Muscle layer of duodenum (tissue), 2 donors: ENCODE data around the gene PHLDA2.
A peak's percentile ranks its signal among the peaks of the same experiment; 100 is the strongest.
"Not testable (repeated sequence)": the region's sequence is repeated elsewhere in the genome, so short reads cannot be mapped to it uniquely, and the experiment has no call there.

Experiments used
- H3K27ac ChIP-seq: one replicate; pipeline ENCODE4 v1.7.0; 2013; ENCODE audit warnings: mild to moderate bottlenecking, low read length
- H3K27me3 ChIP-seq: one replicate; pipeline ENCODE4 v1.7.0; 2013; ENCODE audit warnings: low read depth, mild to moderate bottlenecking, control low read depth, low read length
- H3K36me3 ChIP-seq, 2 donors: one replicate each; pipeline ENCODE4 v1.7.0; 2013; ENCODE audit warnings: low read length in 2 of 2, control low read depth in 1 of 2, mild to moderate bottlenecking in 1 of 2; ENCODE audit not compliant: insufficient read depth in 2 of 2, control insufficient read depth in 1 of 2
- H3K4me1 ChIP-seq, 2 donors: one replicate each; pipeline ENCODE4 v1.7.0; 2013; ENCODE audit warnings: low read length in 2 of 2, mild to moderate bottlenecking in 2 of 2, control low read depth in 1 of 2, moderate library complexity in 1 of 2; ENCODE audit not compliant: insufficient read depth in 2 of 2, control insufficient read depth in 1 of 2
- H3K4me3 ChIP-seq, 2 donors: one replicate each; pipeline ENCODE4 v1.7.0; 2013; ENCODE audit warnings: low read length in 2 of 2, low read depth in 1 of 2, mild to moderate bottlenecking in 1 of 2
- H3K9me3 ChIP-seq, 2 donors: one replicate each; pipeline ENCODE4 v1.7.0; 2013; ENCODE audit warnings: low read length in 2 of 2, control low read depth in 1 of 2, mild to moderate bottlenecking in 1 of 2; ENCODE audit not compliant: control insufficient read depth in 1 of 2
- donor health status: healthy.

The PHLDA2 gene

DNA sequence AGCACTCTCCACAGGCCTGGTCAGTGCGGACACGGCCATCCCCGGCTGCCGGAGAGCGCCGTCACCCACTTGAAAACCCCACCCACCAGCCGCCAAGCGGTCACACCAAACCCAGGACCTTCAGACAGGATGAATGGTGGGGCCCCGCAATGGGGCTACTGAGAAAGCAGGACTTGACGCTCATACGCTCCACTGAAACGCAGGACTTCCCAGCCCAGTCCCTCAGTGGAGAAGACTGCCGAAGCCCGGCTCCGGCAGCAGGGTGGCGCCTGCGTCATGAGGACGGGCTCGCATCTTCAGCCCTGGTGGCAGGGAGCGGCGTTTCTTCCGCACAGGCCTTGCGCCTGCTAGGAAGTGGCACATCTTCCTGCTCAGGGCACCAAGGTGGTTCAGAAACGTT, 15.3 kb upstream of the PHLDA2 start:
- peaks cover 29 to 33% of the 10 kb centered on the region in 2 donors for H3K36me3 ChIP-seq
- no peaks in the 10 kb centered on the region for H3K9me3 ChIP-seq
- no peaks in the 10 kb centered on the region for H3K27me3 ChIP-seq
- H3K4me1 ChIP-seq = peaks cover 6 to 25% of the 10 kb centered on the region in 2 donors
- H3K27ac ChIP-seq = peak overlapping the region; percentile 35
- H3K4me3 ChIP-seq = peak overlapping the region in 1 of 2 donors; percentile 55

DNA sequence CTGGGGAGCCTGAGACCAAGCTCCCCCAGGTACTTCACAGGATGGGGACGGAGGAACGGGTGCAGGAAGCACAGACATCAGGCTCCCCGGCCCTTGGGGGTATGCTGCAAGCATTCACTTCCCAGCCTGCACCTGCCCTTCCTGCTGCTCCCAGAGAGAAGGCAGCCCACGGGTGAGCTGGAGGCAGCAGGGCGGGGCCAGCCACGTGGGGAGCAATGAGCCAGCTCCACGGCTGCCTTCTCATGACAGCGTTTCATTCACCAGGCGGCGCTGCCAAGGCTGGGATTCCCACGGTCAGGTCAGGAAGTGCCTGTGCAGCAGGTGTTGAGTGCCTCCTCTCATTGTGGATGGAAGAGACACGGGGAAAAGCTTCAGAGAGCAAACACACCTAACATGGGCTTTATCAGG, 14.5 kb upstream of the PHLDA2 start:
- Histone ChIP-seq H3K27ac (no peak overlapping the region), H3K36me3 (peaks cover 21 to 26% of the 10 kb centered on the region in 2 donors), H3K4me1 (peaks cover 6 to 25% of the 10 kb centered on the region in 2 donors), H3K9me3 (peaks cover 0 to under 1% of the 10 kb centered on the region in 2 donors), H3K4me3 (no peak overlapping the region), H3K27me3 (no peaks in the 10 kb centered on the region)

DNA sequence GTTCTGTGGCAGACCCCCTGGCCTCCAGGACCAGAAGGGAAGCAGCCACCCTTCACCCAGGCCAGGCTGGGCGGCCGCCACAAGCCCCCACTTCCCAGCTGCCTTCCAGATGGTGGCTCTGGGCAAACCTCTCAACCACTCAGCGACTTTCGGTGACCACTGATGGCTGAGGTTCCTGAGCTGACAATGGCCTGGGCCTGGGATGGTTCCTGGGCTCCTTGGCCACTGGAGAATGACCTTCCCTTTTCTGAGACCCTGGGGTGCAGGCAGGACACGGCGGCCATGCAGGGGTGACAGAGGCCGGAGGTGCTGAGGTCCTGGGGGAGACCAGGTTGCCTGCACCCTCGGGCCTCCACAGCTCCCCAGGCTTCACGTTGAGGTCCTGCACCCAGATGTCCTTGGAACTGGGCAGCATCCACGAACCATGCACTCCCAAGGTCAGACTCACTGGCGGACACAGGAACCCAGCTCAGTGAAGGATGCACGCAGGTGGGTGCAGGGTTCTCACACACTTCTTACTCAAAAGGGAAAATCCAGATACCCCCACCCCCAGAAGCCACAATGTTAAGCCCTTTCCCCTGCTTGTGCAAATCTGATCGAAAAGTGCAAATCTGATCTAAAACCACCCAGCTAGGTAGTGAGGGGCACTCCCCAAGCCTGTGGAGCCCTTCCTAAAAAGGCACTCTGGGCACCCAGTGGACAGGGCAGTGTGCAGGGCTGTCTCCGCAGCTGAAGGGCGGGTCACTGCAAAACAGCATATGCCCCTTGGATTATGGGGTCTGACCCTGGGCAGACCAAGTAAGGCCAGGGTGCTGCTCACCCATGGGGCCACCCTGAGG, 13.9 kb upstream of the PHLDA2 start:
- H3K4me1 ChIP-seq = peaks cover 6 to 25% of the 10 kb centered on the region in 2 donors
- peaks cover 0 to 3% of the 10 kb centered on the region in 2 donors for H3K9me3 ChIP-seq
- H3K36me3 ChIP-seq = peaks cover 18 to 19% of the 10 kb centered on the region in 2 donors
- H3K4me3 ChIP-seq = no peak overlapping the region
- no peaks in the 10 kb centered on the region for H3K27me3 ChIP-seq
- no peak overlapping the region for H3K27ac ChIP-seq

DNA sequence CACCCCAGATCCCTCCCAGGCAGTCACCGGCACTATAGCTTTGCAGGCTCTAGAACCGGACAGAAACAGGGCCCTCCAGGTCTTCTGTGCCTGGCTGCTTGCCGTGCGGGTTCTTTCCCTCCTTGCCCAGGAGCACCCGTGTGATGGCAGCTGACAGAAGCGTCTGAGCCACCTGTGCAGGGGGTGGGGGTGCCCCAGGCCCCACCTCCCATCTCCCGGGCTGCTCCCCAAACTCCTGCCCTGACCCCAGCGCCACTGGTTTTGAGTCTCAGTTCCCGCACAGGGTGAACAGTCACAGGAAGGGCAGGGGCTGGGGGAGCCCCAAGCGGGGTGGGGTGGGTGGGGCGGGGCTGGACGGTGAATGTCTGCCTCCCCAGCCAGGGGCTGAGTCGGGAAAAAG, 13.2 kb upstream of the PHLDA2 start:
- Histone ChIP-seq H3K27ac (no peak overlapping the region), H3K4me1 (peaks cover 6 to 25% of the 10 kb centered on the region in 2 donors), H3K9me3 (peaks cover 0 to 7% of the 10 kb centered on the region in 2 donors), H3K27me3 (no peaks in the 10 kb centered on the region), H3K4me3 (no peak overlapping the region), H3K36me3 (peaks cover 12 to 14% of the 10 kb centered on the region in 2 donors)

DNA sequence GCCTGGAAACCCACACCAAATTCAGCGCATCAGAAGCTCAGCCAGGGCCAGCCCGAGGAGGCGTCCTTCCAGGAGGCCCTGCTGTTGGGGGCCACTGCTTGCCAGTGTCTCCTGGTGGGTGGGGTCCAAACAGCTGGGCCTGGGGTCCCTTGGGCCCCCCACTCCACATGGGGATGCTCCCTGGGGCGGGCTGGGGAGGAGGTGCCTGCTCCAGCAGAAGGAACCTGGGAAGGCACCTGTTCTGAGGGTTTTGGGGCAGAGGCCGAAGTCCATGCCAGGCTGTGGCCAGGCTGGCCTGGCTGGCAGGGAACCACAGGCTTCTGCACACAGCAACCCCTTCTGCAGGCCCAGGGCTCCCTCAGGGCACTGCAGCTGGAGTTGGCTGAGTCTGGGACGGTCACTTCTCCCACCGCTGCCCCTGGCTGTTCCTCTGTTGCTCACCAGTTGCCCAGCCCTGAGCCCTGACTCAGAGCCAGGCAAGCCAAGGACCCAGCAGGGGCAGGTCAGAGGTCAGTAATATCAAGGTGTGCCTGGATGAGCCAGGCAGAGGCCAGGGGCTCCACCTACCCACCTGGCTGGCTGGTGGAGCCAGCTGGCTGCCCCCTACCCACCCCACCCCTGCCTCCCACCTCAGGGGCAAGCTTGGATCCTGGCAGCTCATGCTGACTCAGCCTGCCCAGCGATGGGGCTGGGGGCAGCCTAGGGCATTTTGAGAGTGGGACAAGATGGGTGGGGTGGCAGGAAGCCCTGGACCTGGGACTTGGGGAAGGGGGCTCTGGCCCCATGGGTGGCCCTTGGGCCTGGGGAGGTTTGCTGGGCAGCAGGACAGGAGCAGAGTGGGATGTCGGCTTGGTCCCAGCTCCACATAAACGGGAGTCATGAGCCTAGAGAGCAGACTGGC, 12.0 kb upstream of the PHLDA2 start:
- H3K27ac ChIP-seq = no peak overlapping the region
- H3K27me3 ChIP-seq = no peaks in the 10 kb centered on the region
- no peak overlapping the region for H3K4me3 ChIP-seq
- H3K36me3 ChIP-seq = peaks cover 0 to 14% of the 10 kb centered on the region in 2 donors
- H3K4me1 ChIP-seq = peaks cover 3 to 23% of the 10 kb centered on the region in 2 donors
- H3K9me3 ChIP-seq = peaks cover 0 to 8% of the 10 kb centered on the region in 2 donors

DNA sequence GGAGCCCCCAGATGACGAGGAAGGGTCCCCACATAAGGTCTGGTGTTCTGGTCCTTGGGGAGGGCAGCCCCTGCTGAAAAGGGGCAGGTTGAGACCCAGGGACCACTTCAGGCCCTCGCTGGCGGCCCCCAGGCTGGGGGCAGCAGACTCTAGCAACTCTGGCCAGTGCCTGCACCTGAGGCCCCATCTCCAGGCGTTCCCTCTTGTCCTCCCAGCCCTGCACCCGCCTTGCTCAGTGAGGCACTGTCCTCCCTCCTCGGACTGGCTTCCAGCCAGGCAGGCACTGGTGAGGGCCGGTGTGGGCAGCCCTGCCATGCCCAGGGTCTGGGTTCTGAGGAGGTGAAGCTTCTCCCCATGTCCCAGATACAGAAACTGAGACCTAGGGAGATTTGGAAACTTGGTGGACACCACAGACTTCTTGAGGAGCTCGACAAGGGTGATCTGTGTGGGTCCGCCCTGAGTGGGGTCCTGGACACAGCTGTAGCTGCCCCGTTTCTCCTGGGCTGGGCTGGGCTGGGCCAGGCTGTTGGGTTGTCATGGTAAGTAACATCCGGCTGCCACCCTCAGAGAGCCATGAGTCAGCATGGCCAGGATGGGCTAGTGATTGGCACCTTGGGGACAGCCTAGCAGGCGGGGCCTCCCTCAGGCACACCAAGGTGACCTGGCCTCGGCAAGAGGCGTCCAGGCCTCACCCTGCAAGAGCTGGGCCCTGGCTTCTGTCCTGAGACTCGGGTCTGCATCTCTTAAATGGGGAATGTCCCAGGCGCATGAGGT, 11.1 kb upstream of the PHLDA2 start:
- no peaks in the 10 kb centered on the region for H3K27me3 ChIP-seq
- no peak overlapping the region for H3K27ac ChIP-seq
- no peak overlapping the region for H3K4me3 ChIP-seq
- peaks cover 0 to 8% of the 10 kb centered on the region in 2 donors for H3K9me3 ChIP-seq
- peaks cover 0 to 15% of the 10 kb centered on the region in 2 donors for H3K4me1 ChIP-seq
- H3K36me3 ChIP-seq = peaks cover 0 to 14% of the 10 kb centered on the region in 2 donors

DNA sequence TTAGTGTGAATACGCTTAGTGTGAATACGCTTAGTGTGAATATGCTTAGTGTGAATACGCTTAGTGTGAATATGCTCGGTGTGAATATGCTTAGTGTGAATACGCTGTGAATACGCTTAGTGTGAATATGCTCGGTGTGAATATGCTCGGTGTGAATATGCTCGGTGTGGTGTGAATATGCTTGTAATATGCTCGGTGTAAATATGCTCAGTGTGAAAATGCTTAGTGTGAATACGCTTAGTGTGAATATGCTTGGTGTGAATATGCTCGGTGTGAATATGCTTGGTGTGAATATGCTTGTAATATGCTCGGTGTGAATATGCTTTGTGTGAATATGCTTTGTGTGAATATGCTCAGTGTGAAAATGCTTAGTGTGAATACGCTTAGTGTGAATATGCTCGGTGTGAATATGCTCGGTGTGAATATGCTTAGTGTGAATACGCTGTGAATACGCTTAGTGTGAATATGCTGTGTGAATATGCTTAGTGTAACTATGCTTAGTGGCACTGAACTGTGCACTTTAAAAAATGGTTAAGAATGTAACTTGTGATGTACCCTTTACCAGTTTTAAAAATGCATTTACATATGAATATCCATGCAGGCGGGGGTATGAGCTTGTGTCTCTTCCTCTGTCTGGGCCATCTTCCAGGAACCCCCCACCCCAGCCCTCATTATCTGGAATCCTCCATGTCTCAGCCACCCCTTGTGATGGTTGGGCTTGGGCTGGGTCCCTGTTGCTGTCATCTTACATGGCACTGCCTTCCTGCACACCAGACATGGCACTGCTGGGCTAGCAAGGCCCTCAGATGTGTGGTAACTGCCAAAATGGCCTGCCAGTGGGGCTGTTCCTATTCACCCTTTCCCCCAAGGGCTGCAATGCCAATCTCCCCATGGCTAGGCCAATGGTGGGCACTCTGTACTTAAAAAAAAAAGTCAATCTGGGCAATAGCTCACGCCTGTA, 9.5 kb upstream of the PHLDA2 start:
- H3K27ac ChIP-seq, H3K36me3 ChIP-seq, H3K4me1 ChIP-seq, H3K4me3 ChIP-seq, H3K9me3 ChIP-seq, H3K27me3 ChIP-seq: not testable (repeated sequence)

DNA sequence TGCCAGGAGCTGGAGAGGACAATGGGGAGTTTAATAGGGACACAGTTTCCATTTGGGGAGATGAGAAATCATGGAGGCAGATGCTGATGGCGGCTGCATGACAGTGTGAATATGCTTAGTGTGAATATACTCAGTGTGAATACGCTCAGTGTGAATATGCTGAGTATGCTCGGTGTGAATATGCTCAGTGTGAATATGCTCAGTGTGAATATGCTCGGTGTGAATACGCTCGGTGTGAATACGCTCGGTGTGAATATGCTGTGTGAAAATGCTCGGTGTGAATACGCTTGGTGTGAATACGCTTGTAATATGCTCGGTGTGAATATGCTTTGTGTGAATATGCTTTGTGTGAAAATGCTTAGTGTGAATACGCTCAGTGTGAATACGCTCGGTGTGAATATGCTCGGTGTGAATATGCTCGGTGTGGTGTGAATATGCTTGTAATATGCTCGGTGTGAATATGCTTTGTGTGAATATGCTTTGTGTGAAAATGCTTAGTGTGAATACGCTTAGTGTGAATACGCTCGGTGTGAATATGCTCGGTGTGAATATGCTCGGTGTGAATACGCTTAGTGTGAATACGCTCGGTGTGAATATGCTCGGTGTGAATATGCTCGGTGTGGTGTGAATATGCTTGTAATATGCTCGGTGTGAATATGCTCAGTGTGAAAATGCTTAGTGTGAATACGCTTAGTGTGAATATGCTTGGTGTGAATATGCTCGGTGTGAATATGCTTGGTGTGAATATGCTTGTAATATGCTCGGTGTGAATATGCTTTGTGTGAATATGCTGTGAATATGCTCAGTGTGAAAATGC, 8.6 kb upstream of the PHLDA2 start:
- not testable (repeated sequence) for H3K4me1 ChIP-seq, H3K36me3 ChIP-seq, H3K27me3 ChIP-seq, H3K9me3 ChIP-seq, H3K27ac ChIP-seq, H3K4me3 ChIP-seq

DNA sequence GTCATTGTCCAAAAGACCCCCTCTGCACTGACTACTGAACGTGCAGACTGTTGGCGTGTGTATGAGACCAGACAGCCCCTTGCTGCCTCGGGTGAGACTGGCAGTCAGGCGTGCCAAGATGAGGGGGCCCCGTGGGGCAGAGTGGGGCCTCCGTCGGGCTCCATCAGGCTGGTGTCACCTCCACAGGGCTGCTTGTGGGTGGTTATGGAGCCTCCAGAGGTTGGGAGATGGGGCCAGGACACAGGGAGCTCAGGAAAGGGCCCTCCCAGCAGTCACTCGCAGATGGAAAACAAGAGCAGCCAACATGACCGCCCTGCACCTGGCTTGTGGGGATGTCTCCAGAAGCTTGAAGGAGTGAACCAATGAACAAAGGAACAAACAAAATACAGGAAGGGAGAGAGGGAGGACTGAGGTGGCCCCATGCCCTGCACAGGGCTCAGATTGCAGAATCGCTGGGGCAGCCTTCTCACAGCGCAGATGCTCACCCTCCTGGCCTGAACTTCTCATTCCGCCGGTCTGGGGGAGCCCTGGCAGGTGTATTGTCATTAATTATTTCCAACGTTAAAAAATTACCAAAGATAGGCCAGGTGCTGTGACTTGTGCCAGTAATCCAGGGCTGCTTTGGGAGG, 5.5 kb upstream of the PHLDA2 start:
- peaks cover 0 to 9% of the 10 kb centered on the region in 2 donors for H3K4me1 ChIP-seq
- H3K9me3 ChIP-seq = peaks cover 0 to 8% of the 10 kb centered on the region in 2 donors
- no peaks in the 10 kb centered on the region for H3K27me3 ChIP-seq
- no peaks in the 10 kb centered on the region for H3K36me3 ChIP-seq
- no peak overlapping the region for H3K27ac ChIP-seq
- H3K4me3 ChIP-seq = no peak overlapping the region
